GM12878 (cell line): Measurements from ENCODE around the gene OR6X1. TPM values are rescaled to one million over a fixed set of nuclear protein-coding genes. Genes with fewer than 3 reads are reported as not detected.

Experiments
- ATAC-seq: fragments of 200-7000 bp; cut with Tn5 transposase; 3 replicates; pipeline ENCODE4 v1.9.1; 2020; ENCODE audit warnings: mild to moderate bottlenecking, moderate library complexity
- BruUV-seq: library from RNA; stranded (reverse); fragments of 400-500 nt; replicated peaks from 2 replicates; lab custom pipeline; 2021; lab: Mats Ljungman, UMichigan
- CTCF ChIA-PET: fragments of 300-600 bp; sonication (Branson Sonifier 250); formaldehyde crosslinking; extraction: SDS; loops from one replicate; lab custom pipeline; 2021; ENCODE audit warnings: inconsistent platforms; lab: Yijun Ruan, JAX
- POLR2A ChIA-PET: fragments of 350-600 bp; formaldehyde crosslinking; extraction: SDS; loops from one replicate; lab custom pipeline; 2021; ENCODE audit warnings: inconsistent platforms; lab: Charles Lee
- RAD21 ChIA-PET: fragments of 300-600 bp; sonication (Branson Sonifier 250); formaldehyde crosslinking; loops from one replicate; lab custom pipeline; 2023; ENCODE audit warnings: antibody characterized with exemption; ENCODE audit not compliant: unreplicated experiment; lab: Charles Lee
- SMC1A ChIA-PET: fragments of 300-600 bp; sonication (Branson Sonifier 250); formaldehyde crosslinking; loops from one replicate; lab custom pipeline; 2023; ENCODE audit not compliant: unreplicated experiment, uncharacterized antibody; lab: Charles Lee
- DNase-seq: peaks from one replicate; pipeline ENCODE4 v3.0.0-alpha.2; 2011; ENCODE audit warnings: low read depth, low spot score
- FAIRE-seq: peaks from 3 replicates; lab custom pipeline; 2011; peaks lifted over from hg19 to GRCh38; lab: Jason Lieb, UNC
- H2AFZ ChIP-seq: 2 replicates; pipeline ENCODE4 v1.6.0; 2011; ENCODE audit warnings: low read depth, low read length, control low read depth; ENCODE audit not compliant: control insufficient read depth
- H3K27ac ChIP-seq: 2 replicates; pipeline ENCODE4 v1.5.1; 2011; ENCODE audit warnings: control low read depth; ENCODE audit not compliant: control insufficient read depth, insufficient read depth
- H3K27me3 ChIP-seq, 2 experiments: replicated peaks in 1 of 2; 2 replicates each; pipeline versions ENCODE4 v1.6.0 to v1.6.1; 2011; ENCODE audit warnings: low read length in 1 of 2; ENCODE audit not compliant: control insufficient read depth in 2 of 2, insufficient read depth in 2 of 2
- H3K36me3 ChIP-seq, 2 experiments: 2 replicates each; pipeline ENCODE4 v1.5.1; 2011; ENCODE audit warnings: low read length in 1 of 2; ENCODE audit not compliant: control insufficient read depth in 2 of 2, insufficient read depth in 2 of 2
- H3K4me1 ChIP-seq: 2 replicates; pipeline ENCODE4 v1.6.1; 2011; ENCODE audit warnings: mild to moderate bottlenecking, low read length, moderate library complexity, mixed read lengths; ENCODE audit not compliant: control insufficient read depth, insufficient read depth
- H3K4me2 ChIP-seq: 2 replicates; pipeline ENCODE4 v1.6.0; 2011; ENCODE audit warnings: control low read depth; ENCODE audit not compliant: control insufficient read depth, insufficient read depth
- H3K4me3 ChIP-seq: fragments of 200-600 bp; sonication (generic); 2 replicates; pipeline ENCODE4 v1.5.1; 2016
- H3K79me2 ChIP-seq: 2 replicates; pipeline ENCODE4 v1.6.0; 2011; ENCODE audit warnings: low read length; ENCODE audit not compliant: control insufficient read depth, insufficient read depth
- H3K9ac ChIP-seq: 2 replicates; pipeline ENCODE4 v1.8.0; 2011; ENCODE audit warnings: low read length, control low read depth, mixed read lengths; ENCODE audit not compliant: control insufficient read depth, insufficient read depth
- H3K9me3 ChIP-seq: replicated peaks from 3 replicates; pipeline ENCODE4 v1.5.1; 2011; ENCODE audit warnings: mild to moderate bottlenecking, low read length; ENCODE audit not compliant: control insufficient read depth, insufficient read depth
- H4K20me1 ChIP-seq: 2 replicates; pipeline ENCODE4 v1.6.0; 2011; ENCODE audit not compliant: control insufficient read depth, insufficient read depth
- NR2C1 ChIP-seq: fragments of 450-650 bp; IDR thresholded peaks from 2 replicates; pipeline ENCODE4 v1.6.1; 2017; ENCODE audit warnings: antibody characterized with exemption, mild to moderate bottlenecking, moderate library complexity
- RAD21 ChIP-seq: IDR thresholded peaks from 2 replicates; pipeline ENCODE4 v1.6.1; 2011; ENCODE audit warnings: mild to moderate bottlenecking, low read depth, low read length, moderate library complexity; ENCODE audit not compliant: insufficient read depth
- SMC3 ChIP-seq: IDR thresholded peaks from 2 replicates; pipeline ENCODE4 v1.6.1; 2011; ENCODE audit warnings: low read length, improper control_type of control experiment, borderline replicate concordance
- WGBS: methylation state at CpG from one replicate; pipeline ENCODE4 v1.1.6; 2016; ENCODE audit warnings: low lambda C conversion rate; ENCODE audit not compliant: insufficient replicate concordance, insufficient coverage; ENCODE audit errors: missing lambda C conversion rate; 5-methylcytosine and 5-hydroxymethylcytosine counted together
- in situ Hi-C: fragments of 300-500 bp; cut with MboI; formaldehyde crosslinking; loops from 9 replicates; pipeline ENCODE4 v1.14.3; 2018; ENCODE audit warnings: mixed read lengths
- intact Hi-C: fragments of 100-400 bp; cut with micrococcal nuclease; formaldehyde crosslinking; loops from one replicate; pipeline ENCODE4 v1.14.2; 2022; ENCODE audit not compliant: unreplicated experiment
- polyA plus RNA-seq, 11 experiments: library from polyadenylated mRNA; depleted of rRNA in 4 of 11; unstranded in 6 of 11; stranded (reverse) in 5 of 11; fragments of >200 nt; fragmentation: Nextera tagmentation in 4 of 11; fragmentation: Illumina TruSeq in 1 of 11; extraction: Ambion mirVana in 4 of 11; extraction: Trizol in 1 of 11; gene quantifications; 1 replicate in 1 of 11; 2 replicates in 10 of 11; pipeline versions ENCODE4 v1.2.1 to v1.2.3, GENCODE V29; 2011 to 2016; ENCODE audit warnings: inconsistent platforms in 2 of 11, missing spikeins in 2 of 11, low read depth in 1 of 11
- total RNA-seq, 4 experiments: library from RNA; depleted of rRNA in 3 of 4; stranded (reverse); fragments of >200 nt in 3 of 4; fragmentation: Illumina TruSeq in 1 of 4; extraction: Trizol in 1 of 4; gene quantifications; 2 replicates each; pipeline versions ENCODE4 v1.2.1 to v1.2.3, GENCODE V29; 2013 to 2021
- TF ChIP-seq, protein P1 (sequence below): IDR thresholded peaks from 2 replicates; pipeline ENCODE4 v1.6.1; 2011; ENCODE audit warnings: low read depth, low read length, improper control_type of control experiment, borderline replicate concordance
- TF ChIP-seq, protein P2 (sequence below), 3 experiments: IDR thresholded peaks in 2 of 3; conservative IDR thresholded peaks in 1 of 3; 2 replicates each; pipeline ENCODE4 v1.5.1; 2011; ENCODE audit warnings: low read depth in 3 of 3, low read length in 3 of 3, mild to moderate bottlenecking in 3 of 3, control low read depth in 2 of 3, moderate library complexity in 2 of 3, inconsistent platforms in 1 of 3, mixed read lengths in 1 of 3; ENCODE audit not compliant: control insufficient read depth in 2 of 3, insufficient read depth in 1 of 3; ENCODE audit errors: extremely low read depth in 1 of 3

Gene OR6X1
- total and polyA plus RNA-seq, 10 of the 15 experiments (the other 5 are each of a cell fraction or from before 2014, with no cell fraction given), result not detected

GRCh38 chr11:123707606-123708205, 46.6 kb downstream of the OR6X1 start:
- Histone ChIP-seq H3K79me2 (no peaks in the 10 kb centered on the region), H3K4me3 (no peak overlapping the region), H2AFZ (no peak overlapping the region), H3K9me3 (no peaks in the 10 kb centered on the region), H4K20me1 (no peaks in the 10 kb centered on the region), H3K9ac (no peak overlapping the region), H3K27ac (no peak overlapping the region), H3K36me3 (no peaks in the 10 kb centered on the region), H3K27me3 (peaks cover 0 to 2% of the 10 kb centered on the region in 2 experiments; a peak in 1 of 4 replicates), H3K4me2 (no peak overlapping the region), H3K4me1 (no peaks in the 10 kb centered on the region)
- in situ Hi-C loops (loop anchor here (5.0 kb wide), 1 partner anchor 125 kb away; no protein-coding TSS in a partner anchor), intact Hi-C loops (loop anchor here (1.0 to 10.0 kb wide), 3 partner anchors 66 to 603 kb away; no protein-coding TSS in a partner anchor)
- BruUV-seq, result no TSS peak
- ChIA-PET CTCF (interaction anchor here (0.7 to 12.7 kb wide), 34 partner anchors 9 to 837 kb away, joined by 3 to 213 read pairs (median 5); partner anchors contain the start of gene SCN3B), RAD21 (interaction anchor here (0.6 to 2.9 kb wide), 10 partner anchors 56 to 605 kb away, joined by 3 to 43 read pairs (median 6); no protein-coding TSS in a partner anchor), SMC1A (interaction anchor here (0.7 to 3.6 kb wide), 19 partner anchors 12 to 229 kb away, joined by 3 to 26 read pairs (median 4); no protein-coding TSS in a partner anchor), POLR2A (interaction anchor here (1.7 kb wide), 1 partner anchor 66 kb away, joined by 4 read pairs; no protein-coding TSS in a partner anchor)
- TF ChIP-seq, protein P1, sequence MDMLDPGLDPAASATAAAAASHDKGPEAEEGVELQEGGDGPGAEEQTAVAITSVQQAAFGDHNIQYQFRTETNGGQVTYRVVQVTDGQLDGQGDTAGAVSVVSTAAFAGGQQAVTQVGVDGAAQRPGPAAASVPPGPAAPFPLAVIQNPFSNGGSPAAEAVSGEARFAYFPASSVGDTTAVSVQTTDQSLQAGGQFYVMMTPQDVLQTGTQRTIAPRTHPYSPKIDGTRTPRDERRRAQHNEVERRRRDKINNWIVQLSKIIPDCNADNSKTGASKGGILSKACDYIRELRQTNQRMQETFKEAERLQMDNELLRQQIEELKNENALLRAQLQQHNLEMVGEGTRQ, result no peak
- TF ChIP-seq, protein P2, sequence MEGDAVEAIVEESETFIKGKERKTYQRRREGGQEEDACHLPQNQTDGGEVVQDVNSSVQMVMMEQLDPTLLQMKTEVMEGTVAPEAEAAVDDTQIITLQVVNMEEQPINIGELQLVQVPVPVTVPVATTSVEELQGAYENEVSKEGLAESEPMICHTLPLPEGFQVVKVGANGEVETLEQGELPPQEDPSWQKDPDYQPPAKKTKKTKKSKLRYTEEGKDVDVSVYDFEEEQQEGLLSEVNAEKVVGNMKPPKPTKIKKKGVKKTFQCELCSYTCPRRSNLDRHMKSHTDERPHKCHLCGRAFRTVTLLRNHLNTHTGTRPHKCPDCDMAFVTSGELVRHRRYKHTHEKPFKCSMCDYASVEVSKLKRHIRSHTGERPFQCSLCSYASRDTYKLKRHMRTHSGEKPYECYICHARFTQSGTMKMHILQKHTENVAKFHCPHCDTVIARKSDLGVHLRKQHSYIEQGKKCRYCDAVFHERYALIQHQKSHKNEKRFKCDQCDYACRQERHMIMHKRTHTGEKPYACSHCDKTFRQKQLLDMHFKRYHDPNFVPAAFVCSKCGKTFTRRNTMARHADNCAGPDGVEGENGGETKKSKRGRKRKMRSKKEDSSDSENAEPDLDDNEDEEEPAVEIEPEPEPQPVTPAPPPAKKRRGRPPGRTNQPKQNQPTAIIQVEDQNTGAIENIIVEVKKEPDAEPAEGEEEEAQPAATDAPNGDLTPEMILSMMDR (IDR thresholded peaks at IDR 0.05 in 2 of 3, conservative IDR thresholded peaks at IDR 0.05 in 1 of 3; ENCODE audit: control insufficient read depth in 2 of 3, extremely low read depth in 1 of 3, insufficient read depth in 1 of 3, low read depth in 3 of 3, low read length in 3 of 3), result peak; percentile 63 to 82 (median 70)
- TF ChIP-seq NR2C1 (no peak), RAD21 (peak; percentile 87), SMC3 (peak; percentile 91)
- ATAC-seq (peak; percentile 90), FAIRE-seq (peak; percentile 81), DNase-seq (peak; percentile 30)
- 4% methylated on average over 8 of the region's 8 CpGs for WGBS
